GM12801 (cell line): ENCODE data around the gene OR2V2.

Experiments used
- CTCF ChIP-seq: IDR thresholded peaks from one replicate; pipeline ENCODE4 v1.5.1; 2011; ENCODE audit warnings: control low read depth; ENCODE audit not compliant: insufficient read length; ENCODE audit errors: extremely low read depth

The OR2V2 gene

DNA sequence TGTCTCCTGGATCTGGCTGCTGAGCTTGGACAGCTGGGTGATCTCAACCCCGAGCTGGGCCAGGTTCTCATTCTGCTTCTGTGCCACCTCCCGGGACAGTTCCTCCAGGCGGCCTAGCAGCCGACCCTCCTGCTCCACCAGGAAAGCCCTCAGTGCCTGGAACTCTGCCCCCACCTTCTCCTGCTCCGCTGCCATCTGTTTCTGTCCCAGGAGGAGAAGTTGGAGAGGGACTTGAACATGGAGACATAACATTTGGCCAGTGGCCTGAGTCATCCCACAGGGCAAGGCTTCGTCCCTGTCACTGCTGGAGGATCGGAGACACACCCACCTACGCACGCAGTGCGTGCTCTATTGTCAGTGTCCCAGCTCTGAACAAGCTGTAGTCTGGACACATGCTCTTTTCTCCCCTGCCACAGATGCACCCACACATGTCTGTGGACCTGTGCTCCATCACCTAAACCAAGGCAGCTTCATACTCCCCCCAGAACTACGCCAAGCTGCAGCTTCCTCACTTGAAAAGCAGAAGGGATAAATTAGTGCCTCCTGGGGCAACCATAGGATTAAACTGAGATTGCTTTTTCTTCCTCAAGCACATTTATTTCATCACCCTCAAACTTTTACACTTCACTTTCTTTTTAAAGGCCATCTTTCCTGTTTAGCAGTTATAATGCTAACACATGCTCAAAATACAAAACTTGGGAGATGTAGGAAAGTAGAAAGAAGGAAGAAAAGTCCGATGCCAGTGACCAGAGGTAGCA, 52.7 kb downstream of the OR2V2 start:
- no peak for TF ChIP-seq CTCF

DNA sequence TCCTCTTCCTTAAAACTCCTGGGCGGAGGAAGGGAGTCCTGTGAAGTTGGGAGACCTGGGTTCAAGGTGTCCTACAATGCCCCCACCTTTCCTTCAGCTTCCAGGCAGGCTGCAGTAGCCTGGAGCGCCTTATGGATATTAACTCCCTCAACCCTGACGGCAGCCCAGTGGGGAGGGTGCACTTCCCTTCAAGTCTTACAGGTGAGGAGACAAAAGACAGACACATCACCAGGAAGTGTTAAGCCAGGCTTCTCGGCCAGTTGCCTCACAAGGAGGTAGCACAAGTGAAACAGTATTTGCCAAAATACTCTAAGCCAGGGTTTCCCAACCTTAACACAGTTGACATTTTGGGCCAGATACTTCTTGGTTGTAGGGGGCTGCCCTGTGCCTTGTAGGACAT, 53.4 kb downstream of the OR2V2 start:
- TF ChIP-seq CTCF: no peak

- no peak for TF ChIP-seq CTCF
Measured at GRCh38 chr5:181203093-181203711, 55.8 kb downstream of the OR2V2 start.

DNA sequence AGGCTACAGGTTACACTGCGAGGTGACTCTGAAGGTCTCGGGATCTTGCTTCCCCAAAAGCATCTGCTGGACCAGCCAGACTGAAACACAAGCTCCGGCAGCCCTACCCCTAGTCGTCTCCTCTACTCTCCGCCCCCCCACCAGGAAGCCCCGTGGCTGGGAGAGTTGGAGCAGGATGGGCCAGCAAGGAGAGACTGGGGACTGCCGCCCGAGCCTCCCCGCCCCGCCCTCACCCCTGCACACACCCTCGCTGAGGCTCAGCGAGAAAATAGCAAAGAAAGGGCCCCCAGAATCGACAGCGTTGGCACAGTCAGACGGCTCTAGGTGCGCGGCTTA, 56.4 kb downstream of the OR2V2 start:
- TF ChIP-seq CTCF: no peak

DNA sequence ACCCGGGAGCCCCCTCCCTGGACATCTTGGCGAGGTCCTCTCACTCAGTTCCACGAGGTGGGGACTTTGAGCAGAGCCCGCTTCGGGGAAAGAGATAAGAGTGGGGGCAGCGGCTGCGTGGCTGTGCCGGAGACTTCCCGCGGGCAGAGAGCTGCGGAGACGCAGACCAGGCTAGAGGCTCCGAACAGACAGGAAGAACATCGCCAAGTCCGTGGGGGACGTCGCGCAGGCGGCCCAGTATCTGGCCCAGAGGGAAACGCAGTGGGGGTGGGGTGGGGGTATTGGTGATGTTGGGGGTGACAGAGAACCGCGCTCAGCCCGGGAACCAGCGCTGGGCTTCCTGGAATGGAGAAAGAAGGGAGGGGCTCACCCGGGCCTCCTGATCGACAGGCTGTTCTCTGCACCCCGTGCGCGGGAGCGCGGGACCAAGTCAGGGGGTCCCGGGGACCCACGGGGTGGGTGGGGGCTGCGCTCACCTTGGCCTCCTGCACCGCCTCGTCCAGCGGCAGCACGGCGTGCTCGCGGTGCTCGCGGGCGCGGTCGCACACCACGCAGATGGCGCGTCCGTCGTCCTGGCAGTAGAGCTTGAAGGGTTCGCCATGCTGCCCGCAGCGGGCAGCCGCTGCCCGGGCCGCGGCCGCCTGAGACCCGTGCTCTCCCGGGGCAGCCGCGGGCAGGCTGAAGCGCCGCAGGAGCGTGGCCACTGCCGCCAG, 56.9 kb downstream of the OR2V2 start:
- no peak for TF ChIP-seq CTCF

DNA sequence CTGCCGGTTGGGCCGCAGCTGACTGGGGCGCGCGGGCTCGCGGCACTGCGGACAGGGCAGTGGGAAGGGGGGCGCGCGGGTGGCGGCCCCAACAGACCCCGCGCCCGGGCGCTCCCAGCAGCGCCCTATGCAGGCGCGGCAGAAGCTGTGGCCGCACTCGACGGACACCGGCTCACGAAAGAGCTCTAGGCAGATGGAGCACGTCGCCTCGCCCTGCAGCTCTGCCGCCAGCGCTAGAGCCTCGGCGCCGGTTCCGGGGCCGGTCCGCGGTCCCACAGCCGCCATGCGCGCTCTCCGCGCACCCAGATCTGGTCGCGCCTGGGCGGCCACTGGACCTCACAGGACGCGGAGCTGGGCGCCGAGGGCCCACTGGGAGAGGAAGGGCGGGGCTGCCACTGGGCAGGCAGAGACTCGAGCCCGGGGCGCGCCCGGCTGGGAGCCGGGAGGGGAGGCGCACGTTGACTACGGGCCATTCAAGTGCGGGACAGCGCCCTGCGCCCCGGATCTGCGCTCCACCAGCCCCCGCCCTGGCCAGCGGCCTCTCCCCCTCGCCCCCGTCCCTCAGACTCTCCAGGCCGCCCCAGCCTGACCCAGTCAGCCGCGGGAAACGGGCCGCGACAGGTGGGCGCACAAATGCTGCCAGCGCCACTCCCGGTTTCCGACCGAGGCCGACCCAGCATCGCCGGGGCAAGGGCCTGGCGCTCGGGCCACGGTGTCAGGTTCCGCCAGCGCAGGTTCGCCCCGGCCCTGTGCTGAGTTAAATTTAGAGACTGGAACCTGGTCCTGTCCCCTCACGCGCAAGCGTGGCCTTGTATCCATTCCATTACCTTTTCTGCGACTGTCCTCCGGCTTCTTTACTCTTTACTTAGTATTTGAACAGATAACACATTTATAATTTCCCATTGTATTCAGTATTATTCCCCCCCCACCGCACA, 57.7 kb downstream of the OR2V2 start, which contains the start of gene TRIM7:
Gene TRIM7, minus strand, starts transcription at position 371 of the 935 bp plus-strand sequence. Its CDS starts 86 bp downstream, at position 285.
- TF ChIP-seq CTCF: no peak
